Stomach (tissue), 4 donors: ENCODE results near the gene SPEM3.

Experiments
- EP300 ChIP-seq: sonication (generic); formaldehyde crosslinking; IDR thresholded peaks from one replicate; pipeline ENCODE4 v1.6.1; 2017; ENCODE audit warnings: antibody characterized with exemption
- POLR2AphosphoS5 ChIP-seq, 3 donors: sonication (generic); formaldehyde crosslinking; IDR thresholded peaks; one replicate each; pipeline ENCODE4 v1.6.1; 2016; ENCODE audit warnings: antibody characterized with exemption in 3 of 3
- TF ChIP-seq, protein P1 (sequence below), 7 experiments: fragments of 450-650 bp in 4 of 7; fragments of 200-600 bp in 3 of 7; sonication (generic) in 3 of 7; IDR thresholded peaks; one replicate each; pipeline ENCODE4 v1.5.1; 2016 to 2019; ENCODE audit warnings: antibody characterized with exemption in 7 of 7, control low read depth in 2 of 7, mild to moderate bottlenecking in 1 of 7

DNA sequence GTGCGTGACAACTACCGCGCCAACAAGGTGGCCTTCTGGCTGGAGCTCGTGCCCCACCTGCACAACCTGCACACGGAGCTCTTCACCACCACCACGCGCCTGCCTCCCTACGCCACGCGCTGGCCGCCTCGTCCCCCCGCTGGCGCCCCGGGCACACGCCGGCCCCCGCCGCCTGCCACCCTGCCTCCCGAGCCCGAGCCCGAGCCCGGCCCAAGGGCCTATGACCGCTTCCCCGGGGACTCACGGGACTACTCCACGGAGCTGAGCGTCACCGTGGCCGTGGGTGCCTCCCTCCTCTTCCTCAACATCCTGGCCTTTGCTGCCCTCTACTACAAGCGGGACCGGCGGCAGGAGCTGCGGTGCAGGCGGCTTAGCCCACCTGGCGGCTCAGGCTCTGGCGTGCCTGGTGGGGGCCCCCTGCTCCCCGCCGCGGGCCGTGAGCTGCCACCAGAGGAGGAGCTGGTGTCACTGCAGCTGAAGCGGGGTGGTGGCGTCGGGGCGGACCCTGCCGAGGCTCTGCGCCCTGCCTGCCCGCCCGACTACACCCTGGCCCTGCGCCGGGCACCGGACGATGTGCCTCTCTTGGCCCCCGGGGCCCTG is 11.5 kb upstream of the SPEM3 start:
- TF ChIP-seq, protein P1, sequence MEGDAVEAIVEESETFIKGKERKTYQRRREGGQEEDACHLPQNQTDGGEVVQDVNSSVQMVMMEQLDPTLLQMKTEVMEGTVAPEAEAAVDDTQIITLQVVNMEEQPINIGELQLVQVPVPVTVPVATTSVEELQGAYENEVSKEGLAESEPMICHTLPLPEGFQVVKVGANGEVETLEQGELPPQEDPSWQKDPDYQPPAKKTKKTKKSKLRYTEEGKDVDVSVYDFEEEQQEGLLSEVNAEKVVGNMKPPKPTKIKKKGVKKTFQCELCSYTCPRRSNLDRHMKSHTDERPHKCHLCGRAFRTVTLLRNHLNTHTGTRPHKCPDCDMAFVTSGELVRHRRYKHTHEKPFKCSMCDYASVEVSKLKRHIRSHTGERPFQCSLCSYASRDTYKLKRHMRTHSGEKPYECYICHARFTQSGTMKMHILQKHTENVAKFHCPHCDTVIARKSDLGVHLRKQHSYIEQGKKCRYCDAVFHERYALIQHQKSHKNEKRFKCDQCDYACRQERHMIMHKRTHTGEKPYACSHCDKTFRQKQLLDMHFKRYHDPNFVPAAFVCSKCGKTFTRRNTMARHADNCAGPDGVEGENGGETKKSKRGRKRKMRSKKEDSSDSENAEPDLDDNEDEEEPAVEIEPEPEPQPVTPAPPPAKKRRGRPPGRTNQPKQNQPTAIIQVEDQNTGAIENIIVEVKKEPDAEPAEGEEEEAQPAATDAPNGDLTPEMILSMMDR (IDR thresholded peaks at IDR 0.05) = no peak
- TF ChIP-seq EP300 (no peak), POLR2AphosphoS5 (IDR thresholded peaks at IDR 0.05) (no peak)
